Stimulated activated CD4-positive, alpha-beta T cell treated with anti-CD3 and anti-CD28 coated beads, TNF-alpha, amount 100 ng/mL, for 24 hours (primary cell): ENCODE measurements around the gene FOXRED1.
"Not testable (repeated sequence)": the region's sequence is repeated elsewhere in the genome, so short reads cannot be mapped to it uniquely, and the experiment has no call there.

Source experiments
- DNase-seq, 3 experiments: peaks; one replicate each; pipeline ENCODE4 v3.0.0-alpha.2; 2020; ENCODE audit warnings: low read depth in 3 of 3

The FOXRED1 gene

GRCh38 chr11:126268708-126269579 lies at the start of gene FOXRED1, which contains the start of gene SRPRA:
Gene FOXRED1 (plus strand): TSS chr11:126269154. CDS start chr11:126269207, 53 bp downstream.
Gene SRPRA (minus strand): TSS chr11:126268895. CDS start chr11:126268804, 91 bp downstream.
- DNase-seq = peak; percentile 99 to 100 (median 100)

- no peak for DNase-seq
Observed at GRCh38 chr11:126219547-126219946, 49.4 kb upstream of the FOXRED1 start.

- no peak for DNase-seq
Observed at GRCh38 chr11:126224647-126225294, 44.2 kb upstream of the FOXRED1 start.

GRCh38 chr11:126225295-126225665 lies 43.7 kb upstream of the FOXRED1 start:
- DNase-seq = no peak

GRCh38 chr11:126226334-126227084 lies 42.4 kb upstream of the FOXRED1 start:
- no peak for DNase-seq

- no peak for DNase-seq
Observed at GRCh38 chr11:126229858-126230540, 39.0 kb upstream of the FOXRED1 start.

GRCh38 chr11:126231725-126232459 lies 37.1 kb upstream of the FOXRED1 start:
- no peak for DNase-seq

- DNase-seq = no peak
Observed at GRCh38 chr11:126232683-126233082, 36.3 kb upstream of the FOXRED1 start.

- DNase-seq = no peak
Observed at GRCh38 chr11:126233391-126233790, 35.6 kb upstream of the FOXRED1 start.

- no peak for DNase-seq
Observed at GRCh38 chr11:126246636-126247035, 22.3 kb upstream of the FOXRED1 start.

GRCh38 chr11:126253265-126253664 lies 15.7 kb upstream of the FOXRED1 start:
- no peak for DNase-seq

- no peak for DNase-seq
Observed at GRCh38 chr11:126254819-126255218, 14.1 kb upstream of the FOXRED1 start.

- not testable (repeated sequence) for DNase-seq
Observed at GRCh38 chr11:126255507-126255906, 13.4 kb upstream of the FOXRED1 start.

GRCh38 chr11:126256216-126256615 lies 12.7 kb upstream of the FOXRED1 start:
- DNase-seq = no peak

GRCh38 chr11:126257144-126257543 lies 11.8 kb upstream of the FOXRED1 start:
- no peak for DNase-seq

- DNase-seq = no peak
Observed at GRCh38 chr11:126257764-126258163, 11.2 kb upstream of the FOXRED1 start.

- no peak for DNase-seq
Observed at GRCh38 chr11:126262216-126262615, 6.7 kb upstream of the FOXRED1 start.

- DNase-seq = no peak
Observed at GRCh38 chr11:126263489-126263888, 5.5 kb upstream of the FOXRED1 start.

GRCh38 chr11:126265811-126266210 lies 3.1 kb upstream of the FOXRED1 start:
- DNase-seq = no peak

GRCh38 chr11:126267650-126268049 lies 1.3 kb upstream of the FOXRED1 start:
- DNase-seq = no peak

GRCh38 chr11:126268361-126268707 lies 620 bp upstream of the FOXRED1 start:
- DNase-seq = no peak
